ENCODE results near the gene CALML5. TPM values are rescaled to one million over a fixed set of nuclear protein-coding genes. Genes with fewer than 3 reads are reported as not detected.

Gene CALML5
- total RNA-seq, 1 donor from 2014 or later: not detected

DNA sequence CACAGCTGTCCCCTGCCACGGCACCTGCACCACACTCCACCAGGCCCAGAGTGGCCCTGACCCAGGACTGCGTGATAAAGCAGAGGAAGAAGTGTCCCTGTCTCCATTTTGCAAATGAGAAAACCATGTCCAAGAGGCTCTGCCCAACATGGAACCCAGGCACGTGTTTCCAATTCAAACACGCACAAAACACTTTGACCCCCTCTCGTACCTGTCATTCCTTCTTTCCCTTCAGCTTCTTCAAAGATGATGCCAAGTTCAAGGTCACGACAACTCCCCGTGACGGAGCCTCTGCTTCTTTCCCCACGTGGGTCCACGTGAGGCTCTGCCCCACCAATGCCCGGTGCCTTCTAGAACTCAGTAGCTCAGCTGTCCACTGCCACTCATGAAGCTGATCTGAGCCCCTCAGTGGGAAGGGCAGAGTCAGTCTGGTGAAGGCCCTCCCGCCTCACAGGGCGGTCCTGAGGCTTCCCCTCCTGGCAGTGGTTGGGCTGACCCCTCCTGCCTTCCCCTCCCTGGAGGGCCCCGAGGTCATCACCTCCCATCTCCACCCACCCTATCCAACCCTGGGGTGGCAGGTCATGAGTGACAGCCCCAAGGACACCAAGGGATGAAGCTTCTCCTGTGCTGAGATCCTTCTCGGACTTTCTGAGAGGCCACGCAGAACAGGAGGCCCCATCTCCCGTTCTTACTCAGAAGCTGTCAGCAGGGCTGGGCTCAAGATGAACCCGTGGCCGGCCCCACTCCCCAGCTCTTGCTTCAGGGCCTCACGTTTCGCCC lies 19.0 kb downstream of the CALML5 start:
- peaks cover 5% of the 10 kb centered on the region for H3K27me3 Mint-ChIP-seq (ENCODE audit: unreplicated experiment)
- TF ChIP-seq, protein P1, sequence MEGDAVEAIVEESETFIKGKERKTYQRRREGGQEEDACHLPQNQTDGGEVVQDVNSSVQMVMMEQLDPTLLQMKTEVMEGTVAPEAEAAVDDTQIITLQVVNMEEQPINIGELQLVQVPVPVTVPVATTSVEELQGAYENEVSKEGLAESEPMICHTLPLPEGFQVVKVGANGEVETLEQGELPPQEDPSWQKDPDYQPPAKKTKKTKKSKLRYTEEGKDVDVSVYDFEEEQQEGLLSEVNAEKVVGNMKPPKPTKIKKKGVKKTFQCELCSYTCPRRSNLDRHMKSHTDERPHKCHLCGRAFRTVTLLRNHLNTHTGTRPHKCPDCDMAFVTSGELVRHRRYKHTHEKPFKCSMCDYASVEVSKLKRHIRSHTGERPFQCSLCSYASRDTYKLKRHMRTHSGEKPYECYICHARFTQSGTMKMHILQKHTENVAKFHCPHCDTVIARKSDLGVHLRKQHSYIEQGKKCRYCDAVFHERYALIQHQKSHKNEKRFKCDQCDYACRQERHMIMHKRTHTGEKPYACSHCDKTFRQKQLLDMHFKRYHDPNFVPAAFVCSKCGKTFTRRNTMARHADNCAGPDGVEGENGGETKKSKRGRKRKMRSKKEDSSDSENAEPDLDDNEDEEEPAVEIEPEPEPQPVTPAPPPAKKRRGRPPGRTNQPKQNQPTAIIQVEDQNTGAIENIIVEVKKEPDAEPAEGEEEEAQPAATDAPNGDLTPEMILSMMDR (IDR thresholded peaks at IDR 0.05; ENCODE audit: partially characterized antibody, unreplicated experiment): no peak
- no peaks in the 10 kb centered on the region for H3K36me3 Mint-ChIP-seq (ENCODE audit: unreplicated experiment)
- H3K9me3 Mint-ChIP-seq (ENCODE audit: unreplicated experiment): peaks cover 2% of the 10 kb centered on the region
- H3K4me1 Mint-ChIP-seq (ENCODE audit: low read depth, unreplicated experiment): peaks cover 2% of the 10 kb centered on the region
- no peak for DNase-seq
- H3K4me3 Mint-ChIP-seq (ENCODE audit: unreplicated experiment): no peak overlapping the region
- H3K27ac Mint-ChIP-seq (ENCODE audit: unreplicated experiment): no peak overlapping the region

DNA sequence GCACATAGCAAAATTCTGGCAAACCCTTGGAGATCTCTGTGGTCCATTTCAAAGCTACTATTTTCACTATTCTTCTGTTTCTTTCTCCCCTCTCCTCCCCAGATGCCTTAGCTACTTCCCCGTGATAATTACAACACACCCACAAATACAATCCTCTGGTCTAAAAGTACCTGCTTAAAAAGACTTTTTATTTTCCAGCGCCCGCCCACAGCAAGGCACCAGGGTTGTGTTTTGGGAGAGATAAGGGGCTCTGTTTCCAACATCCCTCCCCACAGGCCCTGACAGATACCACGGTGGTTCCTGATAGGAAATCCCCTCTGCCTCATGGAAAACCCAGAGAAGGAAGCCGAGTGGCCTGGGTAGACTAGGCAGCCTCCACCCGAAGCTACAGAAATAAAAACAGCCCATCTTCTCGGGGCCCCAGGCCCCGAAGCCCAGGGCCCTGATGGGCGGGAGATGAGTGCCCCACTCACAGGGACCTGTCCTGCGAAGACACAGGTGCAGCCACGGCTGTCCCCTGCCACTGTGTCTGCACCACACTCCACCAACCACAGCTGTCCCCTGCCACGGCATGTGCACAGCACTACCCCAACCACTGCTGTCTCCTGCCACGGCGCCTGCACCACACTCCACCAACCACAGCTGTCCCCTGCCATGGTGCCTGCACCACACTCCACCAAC lies 19.7 kb downstream of the CALML5 start:
- Mint-ChIP-seq H3K4me3 (ENCODE audit: unreplicated experiment) (no peak overlapping the region), H3K4me1 (ENCODE audit: low read depth, unreplicated experiment) (peaks cover 2% of the 10 kb centered on the region), H3K9me3 (ENCODE audit: unreplicated experiment) (peaks cover 2% of the 10 kb centered on the region), H3K36me3 (ENCODE audit: unreplicated experiment) (no peaks in the 10 kb centered on the region), H3K27me3 (ENCODE audit: unreplicated experiment) (peaks cover 5% of the 10 kb centered on the region), H3K27ac (ENCODE audit: unreplicated experiment) (no peak overlapping the region)
- TF ChIP-seq, protein P1 (IDR thresholded peaks at IDR 0.05; ENCODE audit: partially characterized antibody, unreplicated experiment): no peak
- no peak for DNase-seq

DNA sequence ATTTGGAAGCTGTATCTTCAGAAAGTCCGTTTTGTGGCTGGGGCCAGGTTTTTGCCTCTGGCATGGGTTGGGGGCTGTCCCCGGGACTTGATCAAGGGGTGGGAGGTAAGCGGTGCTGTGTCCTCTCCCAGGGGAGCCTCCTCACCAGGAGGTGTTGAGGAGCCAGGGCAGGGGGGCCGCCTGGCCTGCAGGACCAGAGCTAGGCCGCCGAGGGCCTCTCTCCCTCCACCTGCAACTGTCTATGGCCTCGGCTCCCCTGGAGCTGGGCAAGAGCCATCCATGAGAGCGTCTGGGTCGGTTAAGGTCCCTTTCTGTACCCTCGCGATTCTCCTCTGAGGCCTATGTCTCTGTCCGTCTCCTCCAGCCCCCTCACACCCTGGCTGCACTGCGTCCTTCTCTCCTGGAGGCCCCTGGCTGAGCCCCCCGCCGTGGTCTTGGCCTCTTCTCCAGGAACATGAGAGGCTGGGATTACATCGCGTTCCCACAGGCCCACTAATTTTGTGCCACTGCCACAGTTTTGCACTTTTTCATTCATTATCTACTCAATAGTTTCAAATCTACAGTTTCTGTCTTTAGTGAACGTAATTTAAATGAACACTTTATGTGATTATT lies 20.6 kb downstream of the CALML5 start:
- Mint-ChIP-seq H3K36me3 (ENCODE audit: unreplicated experiment) (no peaks in the 10 kb centered on the region), H3K27ac (ENCODE audit: unreplicated experiment) (no peak overlapping the region), H3K4me1 (ENCODE audit: low read depth, unreplicated experiment) (peaks cover 2% of the 10 kb centered on the region), H3K27me3 (ENCODE audit: unreplicated experiment) (peaks cover 5% of the 10 kb centered on the region), H3K4me3 (ENCODE audit: unreplicated experiment) (no peak overlapping the region), H3K9me3 (ENCODE audit: unreplicated experiment) (peaks cover 2% of the 10 kb centered on the region)
- no peak for DNase-seq
- TF ChIP-seq, protein P1 (IDR thresholded peaks at IDR 0.05; ENCODE audit: partially characterized antibody, unreplicated experiment): no peak

DNA sequence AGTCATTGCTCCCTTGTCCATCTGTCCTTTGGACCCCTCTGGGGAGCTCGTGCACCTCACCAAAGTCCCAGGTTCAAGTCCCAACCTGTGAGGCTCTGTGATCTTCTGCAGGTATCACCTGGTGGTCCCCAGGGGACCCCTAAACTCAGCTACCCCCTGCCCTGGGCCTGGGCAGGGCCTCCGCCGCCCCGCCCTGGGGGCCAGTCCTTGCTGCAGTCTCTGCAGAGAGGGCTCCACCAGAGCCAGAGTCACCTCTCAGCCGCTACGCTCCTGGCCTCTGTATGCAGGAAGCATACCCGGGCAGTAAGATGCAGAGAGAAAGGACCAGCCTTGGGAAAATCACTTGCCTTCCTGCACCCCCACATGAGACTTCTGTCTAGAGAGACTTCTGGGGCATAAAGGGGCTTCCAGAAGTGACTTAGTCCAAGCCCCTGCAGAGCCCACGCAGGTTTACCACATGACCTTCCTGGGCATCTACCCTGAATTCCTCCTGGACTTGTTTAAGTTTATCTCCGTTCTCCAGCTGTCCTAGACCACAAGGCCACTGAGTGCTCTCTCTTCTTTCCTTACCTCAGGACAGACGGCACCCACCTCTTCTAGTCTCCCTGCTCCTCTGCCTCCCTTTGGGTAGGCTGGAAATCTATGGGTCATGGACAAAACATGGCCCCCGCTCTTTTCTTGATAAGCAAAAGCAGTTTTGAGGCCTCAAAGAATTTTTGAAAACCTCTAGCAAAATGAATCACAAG lies 21.2 kb downstream of the CALML5 start:
- peaks cover 2% of the 10 kb centered on the region for H3K9me3 Mint-ChIP-seq (ENCODE audit: unreplicated experiment)
- TF ChIP-seq, protein P1 (IDR thresholded peaks at IDR 0.05; ENCODE audit: partially characterized antibody, unreplicated experiment): no peak
- H3K27ac Mint-ChIP-seq (ENCODE audit: unreplicated experiment): no peak overlapping the region
- H3K27me3 Mint-ChIP-seq (ENCODE audit: unreplicated experiment): peaks cover 5% of the 10 kb centered on the region
- no peak for DNase-seq
- H3K4me1 Mint-ChIP-seq (ENCODE audit: low read depth, unreplicated experiment): peaks cover 2% of the 10 kb centered on the region
- H3K36me3 Mint-ChIP-seq (ENCODE audit: unreplicated experiment): no peaks in the 10 kb centered on the region
- no peak overlapping the region for H3K4me3 Mint-ChIP-seq (ENCODE audit: unreplicated experiment)

All from glutamatergic neuron (in vitro differentiated cells).